Activated CD4-positive, alpha-beta T cell treated with anti-CD3 and anti-CD28 coated beads for 36 hours (primary cell): ENCODE results near the gene HES7. TPM values are rescaled to one million over a fixed set of nuclear protein-coding genes. Genes with fewer than 3 reads are reported as not detected.

ENCODE experiments used
- ATAC-seq: fragments of 200-7000 bp; cut with Tn5 transposase; one replicate; pipeline ENCODE4 v1.10.0; 2021; ENCODE audit warnings: mild to moderate bottlenecking, moderate library complexity
- CTCF ChIA-PET: fragments of 350-600 bp; sonication (Branson Sonifier 250); formaldehyde crosslinking; loops from one replicate; lab custom pipeline; 2021; ENCODE audit warnings: antibody characterized with exemption; lab: Charles Lee
- POLR2A ChIA-PET: fragments of 350-600 bp; sonication (Branson Sonifier 250); formaldehyde crosslinking; loops from one replicate; lab custom pipeline; 2021; ENCODE audit warnings: antibody characterized with exemption, inconsistent platforms; lab: Charles Lee
- DNase-seq: peaks from one replicate; pipeline ENCODE4 v3.0.0-alpha.2; 2020
- H3K27ac Mint-ChIP-seq: one replicate; pipeline ENCODE4 v1.8.0; 2021; ENCODE audit warnings: mixed read lengths
- H3K27me3 Mint-ChIP-seq: one replicate; pipeline ENCODE4 v1.8.0; 2021; ENCODE audit warnings: mixed read lengths
- H3K36me3 Mint-ChIP-seq: one replicate; pipeline ENCODE4 v1.8.0; 2021; ENCODE audit warnings: low read depth, mixed read lengths
- H3K4me1 Mint-ChIP-seq: one replicate; pipeline ENCODE4 v1.8.0; 2021; ENCODE audit warnings: mixed read lengths
- H3K4me3 Mint-ChIP-seq: one replicate; pipeline ENCODE4 v1.8.0; 2021; ENCODE audit warnings: mild to moderate bottlenecking, moderate library complexity, mixed read lengths
- H3K9me3 Mint-ChIP-seq: one replicate; pipeline ENCODE4 v1.8.0; 2021; ENCODE audit warnings: low read depth, mixed read lengths
- intact Hi-C, 2 experiments: fragments of 100-400 bp; cut with DNase I in 1 of 2; cut with micrococcal nuclease in 1 of 2; formaldehyde crosslinking; loops; one replicate each; pipeline versions ENCODE4 v1.14.2 to v1.15.1; 2022 to 2024; cut with DNase I, micrococcal nuclease
- total RNA-seq, 2 experiments: library from RNA; stranded (reverse); gene quantifications; one replicate each; pipeline ENCODE4 v1.2.3, GENCODE V29; 2021

The HES7 gene
- total RNA-seq, 2 experiments from 2014 or later, result 2.4 to 3.2 TPM

GRCh38 chr17:8104911-8105310, 19.0 kb downstream of the HES7 start:
- Mint-ChIP-seq H3K9me3 (no peaks in the 10 kb centered on the region), H3K4me3 (no peak overlapping the region), H3K27me3 (peaks cover 2% of the 10 kb centered on the region), H3K36me3 (no peaks in the 10 kb centered on the region), H3K27ac (no peak overlapping the region), H3K4me1 (no peaks in the 10 kb centered on the region)
- DNase-seq (no peak), ATAC-seq (no peak)
- intact Hi-C loops, result no loop called here
- ChIA-PET CTCF (interaction anchor here (0.6 to 15.8 kb wide), 11 partner anchors 9 to 289 kb away, joined by 3 to 155 read pairs (median 4); partner anchors contain the start of gene ALOXE3), POLR2A (no interaction called here)

GRCh38 chr17:8103549-8103948, 20.4 kb downstream of the HES7 start:
- H3K9me3 Mint-ChIP-seq, result no peaks in the 10 kb centered on the region
- peaks cover 2% of the 10 kb centered on the region for H3K27me3 Mint-ChIP-seq
- ChIA-PET POLR2A (no interaction called here), CTCF (interaction anchor here (0.6 to 15.8 kb wide), 7 partner anchors 11 to 83 kb away, joined by 3 to 155 read pairs (median 10); partner anchors contain the start of gene ALOXE3)
- no peak overlapping the region for H3K27ac Mint-ChIP-seq
- intact Hi-C loops, result no loop called here
- no peaks in the 10 kb centered on the region for H3K4me1 Mint-ChIP-seq
- no peak for DNase-seq
- H3K36me3 Mint-ChIP-seq, result no peaks in the 10 kb centered on the region
- ATAC-seq, result no peak
- H3K4me3 Mint-ChIP-seq, result no peak overlapping the region

- POLR2A ChIA-PET, result no interaction called here
- no peak overlapping the region for H3K4me3 Mint-ChIP-seq
- intact Hi-C loops, result no loop called here
These were observed 22.2 kb downstream of the HES7 start for GRCh38 chr17:8101721-8102120.

GRCh38 chr17:8100763-8101162, 23.1 kb downstream of the HES7 start:
- no peaks in the 10 kb centered on the region for H3K36me3 Mint-ChIP-seq
- ATAC-seq, result no peak
- DNase-seq, result no peak
- POLR2A ChIA-PET, result no interaction called here
- CTCF ChIA-PET, result interaction anchor here (0.5 to 15.8 kb wide), 10 partner anchors 10 to 918 kb away, joined by 3 to 155 read pairs (median 4); partner anchors contain the start of gene ALOXE3
- no peaks in the 10 kb centered on the region for H3K4me1 Mint-ChIP-seq
- no peak overlapping the region for H3K27ac Mint-ChIP-seq
- H3K9me3 Mint-ChIP-seq, result no peaks in the 10 kb centered on the region
- H3K27me3 Mint-ChIP-seq, result no peaks in the 10 kb centered on the region
- no peak overlapping the region for H3K4me3 Mint-ChIP-seq
- intact Hi-C loops, result no loop called here

More at GRCh38 chr17:8101721-8102120, 22.2 kb downstream of the HES7 start:
- H3K36me3 Mint-ChIP-seq, result no peaks in the 10 kb centered on the region
- CTCF ChIA-PET, result interaction anchor here (1.2 to 15.8 kb wide), 8 partner anchors 9 to 199 kb away, joined by 4 to 155 read pairs (median 6); no protein-coding TSS in a partner anchor
- no peaks in the 10 kb centered on the region for H3K9me3 Mint-ChIP-seq
- peaks cover under 1% of the 10 kb centered on the region for H3K27me3 Mint-ChIP-seq
- no peak overlapping the region for H3K27ac Mint-ChIP-seq
- DNase-seq (no peak), ATAC-seq (no peak)
- no peaks in the 10 kb centered on the region for H3K4me1 Mint-ChIP-seq

- Mint-ChIP-seq H3K4me1 (peaks cover 3% of the 10 kb centered on the region), H3K36me3 (no peaks in the 10 kb centered on the region), H3K27me3 (no peaks in the 10 kb centered on the region), H3K27ac (no peak overlapping the region), H3K4me3 (no peak overlapping the region), H3K9me3 (no peaks in the 10 kb centered on the region)
- ChIA-PET CTCF (interaction anchor here (0.6 to 15.8 kb wide), 9 partner anchors 10 to 917 kb away, joined by 3 to 155 read pairs (median 4); partner anchors contain the start of gene ALOXE3), POLR2A (no interaction called here)
- ATAC-seq (no peak), DNase-seq (no peak)
- intact Hi-C loops, result no loop called here
These were observed 23.8 kb downstream of the HES7 start for GRCh38 chr17:8100111-8100510.

GRCh38 chr17:8096541-8096940, 27.4 kb downstream of the HES7 start:
- Mint-ChIP-seq H3K4me3 (no peak overlapping the region), H3K27me3 (no peaks in the 10 kb centered on the region), H3K9me3 (no peaks in the 10 kb centered on the region), H3K36me3 (no peaks in the 10 kb centered on the region), H3K27ac (no peak overlapping the region), H3K4me1 (peaks cover 14% of the 10 kb centered on the region)
- ChIA-PET POLR2A (no interaction called here), CTCF (interaction anchor here (0.5 to 1.2 kb wide), 6 partner anchors 9 to 26 kb away, joined by 3 to 4 read pairs (median 4); no protein-coding TSS in a partner anchor)
- no peak for ATAC-seq
- intact Hi-C loops, result no loop called here
- no peak for DNase-seq

GRCh38 chr17:8095361-8095760, 28.5 kb downstream of the HES7 start:
- Mint-ChIP-seq H3K4me3 (no peak overlapping the region), H3K9me3 (no peaks in the 10 kb centered on the region), H3K4me1 (peaks cover 14% of the 10 kb centered on the region), H3K36me3 (no peaks in the 10 kb centered on the region), H3K27ac (no peak overlapping the region), H3K27me3 (peaks cover 3% of the 10 kb centered on the region)
- ChIA-PET CTCF (interaction anchor here (0.5 to 5.4 kb wide), 8 partner anchors 9 to 260 kb away, joined by 3 to 64 read pairs (median 8); partner anchors contain the start of gene ALOXE3), POLR2A (no interaction called here)
- intact Hi-C loops, result loop anchor here in 1 of 2 experiments (2.0 kb wide), 1 partner anchor 23 kb away; the partner anchor contains the start of gene ALOXE3
- DNase-seq, result no peak
- ATAC-seq, result no peak

- intact Hi-C loops, result no loop called here
- H3K27ac Mint-ChIP-seq, result no peak overlapping the region
- H3K36me3 Mint-ChIP-seq, result no peaks in the 10 kb centered on the region
- H3K4me3 Mint-ChIP-seq, result no peak overlapping the region
- peaks cover 14% of the 10 kb centered on the region for H3K4me1 Mint-ChIP-seq
- peaks cover 5% of the 10 kb centered on the region for H3K27me3 Mint-ChIP-seq
- H3K9me3 Mint-ChIP-seq, result no peaks in the 10 kb centered on the region
- ATAC-seq (no peak), DNase-seq (no peak)
- POLR2A ChIA-PET, result interaction anchor here (0.6 kb wide), 1 partner anchor 16 kb away, joined by 3 read pairs; no protein-coding TSS in a partner anchor
- CTCF ChIA-PET, result interaction anchor here (0.7 to 5.9 kb wide), 6 partner anchors 10 to 203 kb away, joined by 3 to 64 read pairs (median 23); partner anchors contain the start of gene ALOXE3
These were observed 32.7 kb downstream of the HES7 start for GRCh38 chr17:8091033-8091687.

GRCh38 chr17:8089728-8090127, 34.2 kb downstream of the HES7 start:
- H3K4me1 Mint-ChIP-seq, result peaks cover 8% of the 10 kb centered on the region
- H3K27me3 Mint-ChIP-seq, result peaks cover 5% of the 10 kb centered on the region
- no peaks in the 10 kb centered on the region for H3K9me3 Mint-ChIP-seq
- CTCF ChIA-PET, result interaction anchor here (0.6 to 5.9 kb wide), 5 partner anchors 10 to 227 kb away, joined by 3 to 64 read pairs (median 6); partner anchors contain the start of gene ALOXE3
- no peak for ATAC-seq
- intact Hi-C loops, result no loop called here
- DNase-seq, result no peak
- H3K36me3 Mint-ChIP-seq, result no peaks in the 10 kb centered on the region
- H3K27ac Mint-ChIP-seq, result no peak overlapping the region
- POLR2A ChIA-PET, result no interaction called here
- H3K4me3 Mint-ChIP-seq, result no peak overlapping the region

- H3K4me1 Mint-ChIP-seq, result no peaks in the 10 kb centered on the region
- no peaks in the 10 kb centered on the region for H3K36me3 Mint-ChIP-seq
- H3K27ac Mint-ChIP-seq, result no peak overlapping the region
- DNase-seq (no peak), ATAC-seq (no peak)
- CTCF ChIA-PET, result interaction anchor here (0.7 to 20.9 kb wide), 4 partner anchors 9 to 27 kb away, joined by 5 to 315 read pairs (median 6); no protein-coding TSS in a partner anchor
- intact Hi-C loops, result no loop called here
- POLR2A ChIA-PET, result no interaction called here
- H3K4me3 Mint-ChIP-seq, result no peak overlapping the region
- H3K27me3 Mint-ChIP-seq, result peaks cover 5% of the 10 kb centered on the region
- no peaks in the 10 kb centered on the region for H3K9me3 Mint-ChIP-seq
These were observed 36.0 kb downstream of the HES7 start for GRCh38 chr17:8087952-8088230.

GRCh38 chr17:8087075-8087951, 36.6 kb downstream of the HES7 start, which contains the start of gene ALOX12B:
TSS of gene ALOX12B (minus strand) at chr17:8087716. CDS start at chr17:8087442, 274 bp downstream.
- DNase-seq (no peak), ATAC-seq (no peak)
- H3K27ac Mint-ChIP-seq, result no peak within 1 kb of the TSS
- H3K4me3 Mint-ChIP-seq, result no peak within 1 kb of the TSS
- H3K36me3 Mint-ChIP-seq, result no peaks in the 10 kb centered on the region
- H3K4me1 Mint-ChIP-seq, result no peaks in the 10 kb centered on the region
- intact Hi-C loops, result no loop called here
- ChIA-PET POLR2A (interaction anchor here (0.6 kb wide), 1 partner anchor 24 kb away, joined by 3 read pairs; no protein-coding TSS in a partner anchor), CTCF (interaction anchor here (0.7 to 20.9 kb wide), 6 partner anchors 8 to 213 kb away, joined by 5 to 315 read pairs (median 6); no protein-coding TSS in a partner anchor)
- H3K9me3 Mint-ChIP-seq, result no peaks in the 10 kb centered on the region
- peaks cover 5% of the 10 kb centered on the region for H3K27me3 Mint-ChIP-seq
